ENCODE results near the gene RTN4RL2.

The RTN4RL2 gene

GRCh38 chr11:57463671-57464538 is 3.6 kb downstream of the RTN4RL2 start:
- no peak for DNase-seq

GRCh38 chr11:57464539-57465181 is 4.3 kb downstream of the RTN4RL2 start:
- no peak for DNase-seq

GRCh38 chr11:57466680-57467079 is 6.4 kb downstream of the RTN4RL2 start:
- no peak for DNase-seq

GRCh38 chr11:57467508-57468157 is 7.3 kb downstream of the RTN4RL2 start:
- no peak for DNase-seq

- no peak for DNase-seq
These were observed 7.9 kb downstream of the RTN4RL2 start for GRCh38 chr11:57468276-57468675.

- DNase-seq: no peak
These were observed 8.9 kb downstream of the RTN4RL2 start for GRCh38 chr11:57469268-57469667.

- no peak for DNase-seq
These were observed 11.2 kb downstream of the RTN4RL2 start for GRCh38 chr11:57471496-57471895.

GRCh38 chr11:57473285-57473841 is 13.0 kb downstream of the RTN4RL2 start:
- no peak for DNase-seq

GRCh38 chr11:57474017-57474802 is 13.9 kb downstream of the RTN4RL2 start:
- DNase-seq: peak in 1 of 5 donors; percentile 54

GRCh38 chr11:57474803-57475115 is 14.4 kb downstream of the RTN4RL2 start:
- no peak for DNase-seq

- no peak for DNase-seq
These were observed 14.9 kb downstream of the RTN4RL2 start for GRCh38 chr11:57475191-57475590.

- DNase-seq: no peak
These were observed 15.3 kb downstream of the RTN4RL2 start for GRCh38 chr11:57475671-57476046.

- peak in 1 of 5 donors; percentile 16 for DNase-seq
These were observed 15.9 kb downstream of the RTN4RL2 start for GRCh38 chr11:57476047-57476756.

GRCh38 chr11:57476757-57477506 is 16.6 kb downstream of the RTN4RL2 start:
- peak in 1 of 5 donors; percentile 30 for DNase-seq

- DNase-seq: no peak
These were observed 17.3 kb downstream of the RTN4RL2 start for GRCh38 chr11:57477507-57478189.

GRCh38 chr11:57479021-57479663 is 18.8 kb downstream of the RTN4RL2 start:
- DNase-seq: no peak

GRCh38 chr11:57479911-57480310 is 19.6 kb downstream of the RTN4RL2 start:
- DNase-seq: no peak

- DNase-seq: peak in 3 of 5 donors; percentile 33 to 60 (median 42)
These were observed 20.2 kb downstream of the RTN4RL2 start for GRCh38 chr11:57480409-57481137.

- no peak for DNase-seq
These were observed 21.0 kb downstream of the RTN4RL2 start for GRCh38 chr11:57481315-57481714.
